ENCODE measurements around the gene HK3.
"Not testable (repeated sequence)": the region's sequence is repeated elsewhere in the genome, so short reads cannot be mapped to it uniquely, and the experiment has no call there.

Gene HK3

DNA sequence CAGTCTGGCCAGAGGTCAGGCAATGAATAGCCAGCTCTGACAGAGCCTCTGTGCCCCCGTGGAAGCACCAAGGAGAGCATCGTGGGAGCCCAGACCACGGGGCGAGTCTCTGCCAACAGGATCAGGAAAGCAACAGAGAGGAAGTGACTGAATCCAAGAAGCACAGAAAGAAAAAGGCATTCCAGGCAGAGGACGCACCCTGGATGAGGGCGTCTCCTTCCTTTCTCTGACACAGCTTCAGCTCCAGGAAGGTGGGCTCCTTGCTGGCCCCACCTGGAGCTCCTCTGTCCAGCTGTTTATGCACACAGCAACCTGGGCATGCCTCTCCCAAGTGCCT, 16.6 kb downstream of the HK3 start:
- no peak for DNase-seq

DNA sequence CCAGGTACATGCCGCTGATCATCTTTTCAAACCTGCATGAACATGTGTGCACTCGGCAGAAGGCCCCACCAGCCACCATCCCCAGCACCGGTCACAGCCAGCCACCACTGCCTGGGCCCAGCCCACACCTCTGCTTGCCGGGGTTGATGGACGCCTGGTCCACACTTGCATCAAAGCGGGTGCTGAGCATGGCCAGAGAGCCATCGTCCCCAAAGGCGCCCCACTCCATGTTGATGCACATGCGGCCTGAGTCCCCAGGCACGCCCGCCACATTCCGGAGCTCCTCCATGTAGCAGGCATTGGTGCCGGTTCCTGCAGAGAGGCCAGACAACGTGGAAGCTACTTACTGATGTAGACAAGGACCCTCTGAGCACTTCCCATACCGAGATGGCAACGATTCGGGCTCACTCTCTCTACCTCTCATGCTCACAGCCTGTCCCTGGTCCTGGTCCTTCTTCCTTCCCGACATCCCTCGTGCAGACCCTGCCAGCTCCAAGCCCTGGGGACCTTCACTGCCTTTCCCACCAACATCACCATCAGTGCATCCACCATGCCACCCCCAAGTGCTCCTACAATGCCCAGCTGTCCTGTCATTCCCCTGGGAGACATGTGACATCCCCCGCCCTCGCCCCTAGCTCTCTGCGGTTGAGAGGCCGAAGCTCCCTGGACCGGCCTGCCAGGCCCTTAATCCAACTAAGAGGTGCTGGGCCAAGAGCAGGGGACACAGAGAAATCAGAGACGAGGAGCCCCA, 17.2 kb downstream of the HK3 start:
- no peak for DNase-seq

DNA sequence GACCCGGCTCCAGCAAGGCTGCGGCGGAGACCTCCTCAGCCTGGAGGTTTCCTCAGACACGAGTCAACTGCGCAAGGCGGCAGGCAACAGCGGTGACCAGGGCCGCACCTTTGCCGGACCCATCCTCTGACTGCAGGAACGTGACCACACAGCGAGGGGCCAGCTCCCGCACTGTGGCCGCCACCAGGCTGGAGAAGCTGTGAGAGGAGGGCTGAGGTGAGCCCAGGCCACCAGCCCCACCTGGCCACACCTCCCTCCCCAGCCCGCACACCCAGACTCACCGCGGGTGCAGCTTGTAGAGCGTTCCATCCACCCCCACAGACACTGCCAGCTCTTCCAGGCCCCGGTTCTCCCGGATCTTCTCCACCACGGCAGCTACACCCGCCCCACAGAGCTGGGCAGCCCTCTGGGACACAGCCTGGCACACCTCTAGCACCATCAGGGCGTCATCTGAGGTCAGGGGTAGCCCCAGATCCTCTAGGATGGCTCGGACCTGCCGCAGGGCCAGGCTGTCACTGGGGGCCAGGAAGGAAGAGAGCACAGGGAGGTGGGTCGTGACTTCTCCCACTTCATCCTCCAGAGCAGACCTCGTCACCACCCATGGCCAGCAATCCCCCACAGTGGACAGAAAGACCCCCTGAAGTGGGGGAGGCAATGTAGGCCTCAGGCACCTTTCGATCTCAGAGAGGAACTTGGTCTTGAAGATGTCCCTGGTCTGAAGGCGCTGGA, 18.0 kb downstream of the HK3 start:
- no peak for DNase-seq

DNA sequence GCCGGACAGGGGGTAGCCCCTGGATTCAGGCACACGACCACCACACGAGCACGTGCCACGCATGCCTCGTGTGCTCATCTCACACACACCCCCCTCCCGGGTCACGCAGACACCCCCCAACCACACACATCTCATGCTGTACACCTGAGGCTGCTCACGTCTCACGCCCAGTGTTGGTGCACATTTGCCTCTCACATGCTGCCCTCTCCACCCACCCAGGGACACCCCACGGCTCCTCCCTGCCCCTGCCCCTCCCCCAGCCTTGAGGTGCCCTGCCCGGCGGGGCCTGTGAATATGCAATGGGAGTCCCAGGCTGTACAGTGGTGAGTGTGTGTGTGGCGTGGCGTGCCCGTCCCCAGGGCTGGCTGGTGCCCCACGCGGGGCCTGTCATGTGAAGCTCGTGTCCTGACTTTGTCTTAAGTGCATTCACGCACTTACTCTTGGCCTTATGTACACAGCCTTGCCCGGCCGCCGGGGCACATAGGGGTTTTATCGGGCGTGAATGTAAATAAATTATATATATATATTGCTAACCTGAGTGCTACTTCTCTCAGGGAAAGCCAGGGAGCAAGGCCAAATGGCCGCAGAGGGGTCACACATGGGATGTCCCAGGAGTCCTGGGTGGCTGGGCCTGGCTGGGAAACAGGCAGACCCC, 18.7 kb downstream of the HK3 start:
- no peak for DNase-seq

- no peak for DNase-seq
These were observed 19.3 kb downstream of the HK3 start for GRCh38 chr5:176879663-176880361.

GRCh38 chr5:176878906-176879662, 20.1 kb downstream of the HK3 start:
- DNase-seq, result no peak

GRCh38 chr5:176878463-176878862, 20.7 kb downstream of the HK3 start:
- no peak for DNase-seq

GRCh38 chr5:176877793-176878331, 21.3 kb downstream of the HK3 start:
- DNase-seq, result peak in 1 of 2 experiments; percentile 45

GRCh38 chr5:176876506-176877431, 22.4 kb downstream of the HK3 start:
- no peak for DNase-seq

DNA sequence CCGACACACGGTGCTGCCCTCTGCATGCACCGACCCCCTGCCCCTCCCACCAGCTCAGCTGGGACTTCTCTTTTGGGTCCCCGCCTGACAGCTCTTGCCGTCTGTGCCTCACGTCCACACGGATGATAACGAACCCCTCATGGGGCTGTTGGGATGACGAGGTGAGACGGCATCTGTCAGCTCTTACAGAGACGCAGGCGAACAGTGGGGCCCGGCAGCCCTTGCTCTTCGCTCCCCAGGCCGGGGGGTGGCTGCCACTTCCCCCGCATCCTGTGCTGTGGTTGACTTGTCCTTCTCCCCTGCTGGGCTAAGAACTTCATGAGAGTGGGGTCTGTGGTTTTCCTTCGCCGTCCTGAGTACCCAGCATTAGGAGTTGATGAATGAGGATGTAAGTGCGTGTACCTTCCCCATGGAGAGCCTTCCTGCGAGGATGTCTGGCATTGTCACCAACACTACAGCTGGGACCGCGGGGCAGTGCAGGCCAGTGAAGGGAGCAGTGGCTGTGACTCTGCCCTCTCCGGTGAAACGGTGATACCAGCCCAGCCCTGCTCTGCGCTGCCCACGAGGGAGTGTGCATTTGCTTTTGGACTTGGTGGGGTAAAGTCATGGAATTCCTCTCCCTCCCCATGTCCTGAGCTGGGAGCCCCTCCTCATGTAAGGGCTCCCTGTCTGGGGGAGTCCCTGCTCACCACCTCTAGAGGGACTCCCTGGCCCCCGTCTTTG, 23.2 kb downstream of the HK3 start:
- DNase-seq, result no peak

GRCh38 chr5:176875014-176875550, 24.1 kb downstream of the HK3 start:
- no peak for DNase-seq

- DNase-seq, result no peak
These were observed 24.9 kb downstream of the HK3 start for GRCh38 chr5:176874198-176874780.

- DNase-seq, result no peak
These were observed 25.5 kb downstream of the HK3 start for GRCh38 chr5:176873541-176874172.

GRCh38 chr5:176873011-176873410, 26.1 kb downstream of the HK3 start:
- peak in 1 of 2 experiments; percentile 30 for DNase-seq

GRCh38 chr5:176872586-176872985, 26.6 kb downstream of the HK3 start:
- not testable (repeated sequence) for DNase-seq

DNA sequence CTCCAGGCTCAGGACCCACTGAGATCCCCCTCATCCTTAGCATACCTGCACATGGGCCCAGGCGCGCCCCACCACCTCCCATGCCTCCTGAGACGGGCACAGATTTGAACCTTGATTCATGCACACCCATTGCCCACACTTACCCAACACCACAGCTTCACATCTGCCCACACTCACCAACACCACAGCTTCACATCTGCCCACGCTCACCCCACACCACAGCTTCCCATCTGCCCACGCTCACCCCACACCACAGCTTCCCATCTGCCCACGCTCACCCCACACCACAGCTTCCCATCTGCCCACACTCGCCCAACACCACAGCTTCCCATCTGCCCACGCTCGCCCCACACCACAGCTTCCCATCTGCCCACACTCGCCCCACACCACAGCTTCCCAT, 28.5 kb downstream of the HK3 start:
- DNase-seq, result not testable (repeated sequence)

DNA sequence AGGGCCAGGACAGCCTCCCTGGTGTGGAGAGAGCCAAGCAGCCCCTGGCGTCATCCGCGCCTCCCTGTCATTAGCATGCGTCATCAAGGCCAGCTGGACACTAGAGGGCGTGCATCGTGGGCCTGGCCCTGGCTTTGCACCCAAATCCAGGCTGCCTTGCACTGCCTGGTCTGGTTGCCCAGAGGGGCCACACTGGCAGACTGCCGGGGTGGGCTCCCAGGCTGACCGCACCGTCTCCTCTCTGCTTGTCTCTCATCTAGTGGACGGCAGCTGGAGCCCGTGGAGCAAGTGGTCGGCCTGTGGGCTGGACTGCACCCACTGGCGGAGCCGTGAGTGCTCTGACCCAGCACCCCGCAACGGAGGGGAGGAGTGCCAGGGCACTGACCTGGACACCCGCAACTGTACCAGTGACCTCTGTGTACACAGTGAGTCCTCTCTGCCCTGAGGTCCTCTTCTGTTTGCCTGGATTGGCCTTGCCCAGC, 29.0 kb downstream of the HK3 start:
- DNase-seq, result no peak

- DNase-seq, result no peak
These were observed 29.5 kb downstream of the HK3 start for GRCh38 chr5:176869501-176870109.

DNA sequence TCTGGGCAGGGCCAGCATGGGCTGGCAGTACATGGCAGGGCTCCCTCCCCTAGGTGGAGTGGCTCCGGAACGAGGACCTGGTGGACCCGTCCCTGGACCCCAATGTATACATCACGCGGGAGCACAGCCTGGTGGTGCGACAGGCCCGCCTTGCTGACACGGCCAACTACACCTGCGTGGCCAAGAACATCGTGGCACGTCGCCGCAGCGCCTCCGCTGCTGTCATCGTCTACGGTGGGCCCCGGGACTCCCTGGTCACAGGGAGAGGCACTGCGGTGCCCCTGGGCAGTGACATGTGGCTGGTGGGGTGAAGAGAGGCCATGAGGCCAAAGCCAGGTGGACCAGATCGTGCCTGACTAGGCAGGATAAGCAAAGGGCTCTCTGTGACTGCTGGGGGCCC, 30.4 kb downstream of the HK3 start:
- DNase-seq, result no peak

All from NCI-H524 (cell line).